ENCODE data around the gene TMEM222. TPM values are rescaled to one million over a fixed set of nuclear protein-coding genes. Genes with fewer than 3 reads are reported as not detected.
A peak's percentile ranks its signal among the peaks of the same experiment; 100 is the strongest.

The TMEM222 gene
- total RNA-seq, 3 donors from 2014 or later = 51.0 to 55.1 (median 51.7) TPM

DNA sequence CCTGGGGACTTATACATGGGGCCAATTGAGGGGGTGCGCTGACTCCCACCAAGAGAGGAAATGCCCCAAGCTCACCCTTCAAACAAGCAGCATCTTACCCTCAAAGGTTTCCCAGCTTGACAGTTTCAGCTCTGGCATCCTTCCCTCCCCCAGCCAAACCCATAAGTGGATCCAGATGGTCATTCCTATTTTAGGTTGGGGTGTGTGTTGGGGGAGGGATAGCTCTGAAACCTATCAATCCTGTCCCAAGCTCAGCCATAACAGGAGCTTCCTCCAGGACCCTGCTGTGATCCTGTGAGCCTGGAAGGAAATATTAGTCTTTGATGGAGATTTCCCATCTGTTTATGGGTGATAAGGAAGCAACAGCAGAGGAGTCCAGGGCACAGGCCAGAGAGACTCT lies 3.4 kb upstream of the TMEM222 start:
- no peak for ATAC-seq
- DNase-seq = no peak
- Mint-ChIP-seq H3K27me3 (ENCODE audit: low read depth) (peaks cover 6% of the 10 kb centered on the region), H3K9me3 (no peaks in the 10 kb centered on the region), H3K4me1 (ENCODE audit: low read depth) (peaks cover 12% of the 10 kb centered on the region), H3K36me3 (ENCODE audit: insufficient read depth) (no peaks in the 10 kb centered on the region), H3K4me3 (no peak overlapping the region)

DNA sequence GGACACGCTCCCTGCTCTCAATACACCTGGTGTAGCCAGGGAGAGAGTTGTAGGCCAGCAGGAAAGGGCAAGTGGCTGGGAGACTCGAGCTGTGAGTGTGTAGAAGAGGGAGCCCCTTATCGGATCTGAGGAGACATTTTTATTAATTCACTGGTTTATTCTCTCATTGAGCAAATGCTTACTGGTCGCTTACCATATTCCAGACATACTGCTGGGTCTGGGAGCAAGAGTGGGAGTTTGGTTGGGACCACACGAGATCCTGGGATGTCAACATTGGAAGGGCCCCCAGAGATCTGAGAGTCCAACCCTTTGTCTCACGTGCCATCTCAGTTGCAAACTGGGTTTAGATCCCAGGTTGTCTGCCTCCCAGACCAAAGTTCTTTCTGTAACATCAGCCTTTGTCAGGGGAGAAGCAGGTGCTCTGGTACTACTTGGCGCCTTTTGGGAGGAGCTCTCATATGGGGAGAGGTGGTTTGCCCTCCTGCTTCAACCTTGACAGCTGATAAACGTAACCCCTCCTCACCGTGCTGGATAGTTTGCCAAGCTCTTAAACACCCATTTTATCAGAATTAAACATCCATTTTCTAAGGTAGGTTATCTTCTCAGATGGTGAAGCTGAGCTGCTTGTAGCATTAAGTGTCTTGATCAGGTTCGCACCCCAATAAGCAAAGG lies 742 bp downstream of the TMEM222 start:
- DNase-seq = no peak
- ATAC-seq = no peak
- peaks cover 6% of the 10 kb centered on the region for H3K27me3 Mint-ChIP-seq (ENCODE audit: low read depth)
- H3K9me3 Mint-ChIP-seq = no peaks in the 10 kb centered on the region
- H3K4me3 Mint-ChIP-seq = peak overlapping the region; percentile 97
- peaks cover 49% of the 10 kb centered on the region for H3K4me1 Mint-ChIP-seq (ENCODE audit: low read depth)
- peaks cover 20% of the 10 kb centered on the region for H3K36me3 Mint-ChIP-seq (ENCODE audit: insufficient read depth)

GRCh38 chr1:27325286-27325685 lies 3.3 kb downstream of the TMEM222 start:
- DNase-seq = no peak
- H3K9me3 Mint-ChIP-seq = no peaks in the 10 kb centered on the region
- no peak overlapping the region for H3K4me3 Mint-ChIP-seq
- H3K27me3 Mint-ChIP-seq (ENCODE audit: low read depth) = peaks cover 2% of the 10 kb centered on the region
- no peak for ATAC-seq
- peaks cover 65% of the 10 kb centered on the region for H3K4me1 Mint-ChIP-seq (ENCODE audit: low read depth)
- peaks cover 27% of the 10 kb centered on the region for H3K36me3 Mint-ChIP-seq (ENCODE audit: insufficient read depth)

GRCh38 chr1:27327964-27328363 lies 6.0 kb downstream of the TMEM222 start:
- Mint-ChIP-seq H3K27me3 (ENCODE audit: low read depth) (no peaks in the 10 kb centered on the region), H3K9me3 (no peaks in the 10 kb centered on the region), H3K4me1 (ENCODE audit: low read depth) (peaks cover 69% of the 10 kb centered on the region), H3K36me3 (ENCODE audit: insufficient read depth) (peaks cover 40% of the 10 kb centered on the region), H3K4me3 (no peak overlapping the region)
- DNase-seq (no peak), ATAC-seq (no peak)

DNA sequence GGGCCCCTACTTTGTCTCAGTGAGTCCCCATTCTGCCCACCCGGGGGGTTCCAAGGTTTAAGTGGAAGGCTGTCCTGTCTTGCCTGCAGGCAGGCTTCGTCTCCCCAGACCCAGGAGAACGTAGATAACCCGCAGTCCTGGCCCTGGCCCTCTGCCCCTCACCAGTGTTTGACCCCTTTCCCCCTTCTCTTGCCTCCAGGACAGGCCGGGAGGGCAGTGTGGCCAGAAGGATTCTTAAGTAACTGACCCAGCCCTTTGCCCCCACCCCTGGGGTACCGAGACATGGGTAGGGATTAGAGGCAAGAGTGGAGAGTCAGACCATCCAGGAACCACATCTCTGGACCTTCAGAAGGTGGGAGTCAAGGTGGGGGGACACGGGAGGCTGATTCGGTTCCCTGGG lies 8.8 kb downstream of the TMEM222 start:
- Mint-ChIP-seq H3K4me1 (ENCODE audit: low read depth) (peaks cover 47% of the 10 kb centered on the region), H3K27me3 (ENCODE audit: low read depth) (no peaks in the 10 kb centered on the region), H3K4me3 (no peak overlapping the region), H3K36me3 (ENCODE audit: insufficient read depth) (peaks cover 36% of the 10 kb centered on the region), H3K9me3 (no peaks in the 10 kb centered on the region)
- ATAC-seq (no peak), DNase-seq (no peak)

GRCh38 chr1:27331426-27331825 lies 9.5 kb downstream of the TMEM222 start:
- Mint-ChIP-seq H3K36me3 (ENCODE audit: insufficient read depth) (peaks cover 34% of the 10 kb centered on the region), H3K4me3 (no peak overlapping the region), H3K27me3 (ENCODE audit: low read depth) (no peaks in the 10 kb centered on the region), H3K9me3 (no peaks in the 10 kb centered on the region), H3K4me1 (ENCODE audit: low read depth) (peaks cover 41% of the 10 kb centered on the region)
- DNase-seq = no peak
- no peak for ATAC-seq

- Mint-ChIP-seq H3K36me3 (ENCODE audit: insufficient read depth) (peaks cover 38% of the 10 kb centered on the region), H3K4me3 (no peak overlapping the region), H3K9me3 (no peaks in the 10 kb centered on the region), H3K27me3 (ENCODE audit: low read depth) (no peaks in the 10 kb centered on the region), H3K4me1 (ENCODE audit: low read depth) (peaks cover 36% of the 10 kb centered on the region)
- DNase-seq (no peak), ATAC-seq (no peak)
These were observed 10.0 kb downstream of the TMEM222 start for GRCh38 chr1:27331922-27332321.

GRCh38 chr1:27332536-27333281 lies 10.7 kb downstream of the TMEM222 start:
- ATAC-seq (peak; percentile 83 to 90), DNase-seq (peak; percentile 46)
- Mint-ChIP-seq H3K9me3 (no peaks in the 10 kb centered on the region), H3K36me3 (ENCODE audit: insufficient read depth) (peaks cover 36% of the 10 kb centered on the region), H3K27me3 (ENCODE audit: low read depth) (no peaks in the 10 kb centered on the region), H3K4me3 (no peak overlapping the region), H3K4me1 (ENCODE audit: low read depth) (peaks cover 33% of the 10 kb centered on the region)

DNA sequence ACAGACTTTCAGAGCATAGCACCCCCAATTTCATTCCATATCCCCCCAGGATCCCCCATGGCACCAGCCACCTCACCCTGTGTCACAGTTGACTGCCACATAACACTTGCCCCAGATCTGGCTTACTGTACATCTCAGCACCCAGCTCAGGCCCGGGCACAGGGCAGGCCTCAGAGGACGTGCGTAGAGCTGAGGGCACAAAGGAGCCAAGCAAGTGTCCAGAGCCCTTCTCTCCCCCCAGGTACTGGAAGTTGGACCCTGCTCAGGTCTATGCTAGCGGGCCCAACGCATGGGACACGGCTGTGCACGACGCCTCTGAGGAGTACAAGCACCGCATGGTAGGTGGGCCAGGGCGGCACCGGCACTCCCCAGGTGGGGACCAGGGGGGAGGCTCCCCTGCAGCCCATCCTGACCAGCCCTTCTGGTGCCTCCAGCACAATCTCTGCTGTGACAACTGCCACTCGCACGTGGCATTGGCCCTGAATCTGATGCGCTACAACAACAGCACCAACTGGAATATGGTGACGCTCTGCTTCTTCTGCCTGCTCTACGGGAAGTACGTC lies 11.8 kb downstream of the TMEM222 start:
- peaks cover 32% of the 10 kb centered on the region for H3K36me3 Mint-ChIP-seq (ENCODE audit: insufficient read depth)
- no peak overlapping the region for H3K4me3 Mint-ChIP-seq
- DNase-seq (no peak), ATAC-seq (no peak)
- no peaks in the 10 kb centered on the region for H3K9me3 Mint-ChIP-seq
- H3K4me1 Mint-ChIP-seq (ENCODE audit: low read depth) = peaks cover 23% of the 10 kb centered on the region
- H3K27me3 Mint-ChIP-seq (ENCODE audit: low read depth) = no peaks in the 10 kb centered on the region

DNA sequence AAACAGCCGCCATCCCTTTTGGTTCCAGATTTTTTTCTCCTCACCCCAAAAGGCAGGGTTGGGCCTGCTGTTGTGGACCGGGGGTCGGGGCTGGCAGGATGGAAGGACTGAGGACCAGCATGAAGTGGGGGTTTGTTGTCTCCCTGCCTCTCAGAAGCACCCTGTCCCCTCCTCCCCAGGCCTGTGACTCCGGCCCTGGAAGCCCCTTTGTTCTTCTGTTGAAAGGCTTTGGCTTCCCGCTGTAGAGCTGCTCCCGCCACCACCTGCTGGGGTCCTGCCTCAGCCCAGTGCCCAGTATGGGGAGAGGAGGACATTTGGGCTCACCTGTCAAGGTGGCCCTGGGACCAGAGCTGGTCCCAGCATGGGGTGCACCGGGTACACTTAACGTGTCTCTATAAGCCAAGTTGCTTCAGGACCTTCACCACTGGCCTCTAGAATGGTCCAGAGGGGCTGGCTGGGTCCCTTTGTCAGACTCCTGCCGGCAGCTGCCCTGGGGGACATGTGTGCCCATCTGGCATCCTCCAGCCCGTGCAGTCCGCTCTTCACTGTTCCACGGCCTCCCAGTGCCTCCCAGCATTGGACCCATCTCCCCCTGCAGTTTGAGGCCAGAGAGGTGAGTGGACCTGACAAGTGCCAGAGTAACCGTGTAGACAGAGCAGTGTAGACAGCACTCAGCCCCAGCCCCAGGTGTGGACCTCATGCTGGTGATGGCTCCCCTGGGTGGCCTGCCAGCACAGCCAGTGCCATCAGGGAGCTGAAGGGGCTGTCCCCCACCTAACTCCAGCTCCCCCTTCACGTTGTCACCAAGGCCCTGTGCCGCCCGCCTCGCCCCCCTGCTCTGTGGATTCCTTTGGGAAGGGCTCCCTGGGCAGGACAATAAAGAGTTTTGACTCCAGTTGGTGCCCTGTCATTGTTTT lies 13.8 kb downstream of the TMEM222 start:
- H3K9me3 Mint-ChIP-seq = no peaks in the 10 kb centered on the region
- peaks cover 36% of the 10 kb centered on the region for H3K4me1 Mint-ChIP-seq (ENCODE audit: low read depth)
- peaks cover 27% of the 10 kb centered on the region for H3K36me3 Mint-ChIP-seq (ENCODE audit: insufficient read depth)
- H3K4me3 Mint-ChIP-seq = no peak overlapping the region
- ATAC-seq (no peak), DNase-seq (no peak)
- H3K27me3 Mint-ChIP-seq (ENCODE audit: low read depth) = no peaks in the 10 kb centered on the region

DNA sequence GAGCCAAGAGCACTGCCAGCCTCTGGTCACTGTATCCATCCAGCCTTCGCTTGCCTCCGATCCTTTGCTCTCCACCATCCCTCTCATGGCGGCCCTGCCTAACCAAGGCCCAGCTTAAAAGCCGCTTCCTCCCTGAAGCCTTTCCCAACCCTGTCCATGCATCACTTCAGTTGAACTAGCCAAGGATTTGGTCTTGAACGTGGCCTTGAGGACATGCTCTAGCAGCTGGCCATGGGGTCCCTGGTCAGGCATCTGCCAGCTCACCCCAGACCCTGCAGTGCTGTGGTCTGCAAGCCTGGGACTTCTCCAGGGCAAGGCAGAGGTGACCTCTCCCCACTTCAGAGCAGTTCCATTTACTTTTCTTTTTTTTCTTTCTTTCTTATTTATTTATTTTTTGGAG lies 14.8 kb downstream of the TMEM222 start:
- Mint-ChIP-seq H3K27me3 (ENCODE audit: low read depth) (no peaks in the 10 kb centered on the region), H3K36me3 (ENCODE audit: insufficient read depth) (peaks cover 23% of the 10 kb centered on the region), H3K4me1 (ENCODE audit: low read depth) (peaks cover 43% of the 10 kb centered on the region), H3K4me3 (no peak overlapping the region), H3K9me3 (no peaks in the 10 kb centered on the region)
- ATAC-seq (no peak), DNase-seq (no peak)

DNA sequence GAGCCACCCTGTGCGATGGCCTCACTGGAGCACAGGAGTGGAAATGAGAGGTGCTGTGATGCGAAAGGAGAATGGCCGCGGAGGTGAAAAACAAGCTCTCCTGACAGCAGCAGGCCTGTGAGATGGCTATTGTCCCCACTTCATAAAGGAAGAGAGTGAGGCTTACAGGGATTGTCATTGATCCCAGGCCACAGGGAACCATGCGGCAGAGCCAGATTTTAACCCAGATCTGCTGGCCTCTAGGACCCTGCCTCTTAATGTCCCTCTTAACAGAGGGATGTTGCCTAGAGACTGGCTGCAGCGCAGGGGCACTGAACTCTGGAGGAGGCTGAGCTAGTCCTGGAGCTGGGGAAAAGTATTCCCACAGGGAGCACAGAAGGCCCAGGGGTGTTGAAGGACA lies 16.8 kb downstream of the TMEM222 start:
- peaks cover 47% of the 10 kb centered on the region for H3K4me1 Mint-ChIP-seq (ENCODE audit: low read depth)
- no peak for DNase-seq

DNA sequence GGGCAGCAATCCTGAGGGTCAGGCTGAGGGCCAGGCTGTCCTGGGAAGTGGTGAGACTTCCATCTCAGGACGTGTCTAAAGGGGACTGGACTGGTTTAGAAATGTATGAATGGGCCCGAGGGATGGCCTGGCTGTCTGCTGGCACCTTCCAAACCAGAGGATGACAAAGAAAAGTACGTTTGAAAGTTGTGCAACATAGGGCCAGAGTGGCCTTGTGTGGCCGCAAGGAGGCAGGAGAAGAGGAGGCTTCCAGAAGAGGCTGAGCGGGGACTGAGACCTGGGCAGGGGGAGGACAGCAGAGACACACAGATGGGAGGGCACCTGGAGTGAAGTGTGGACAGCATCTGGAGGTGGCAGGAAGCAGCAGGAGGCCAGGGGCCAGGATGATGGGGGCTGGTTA lies 17.2 kb downstream of the TMEM222 start:
- H3K4me1 Mint-ChIP-seq (ENCODE audit: low read depth) = peaks cover 52% of the 10 kb centered on the region
- no peak overlapping the region for H3K4me3 Mint-ChIP-seq
- peaks cover 10% of the 10 kb centered on the region for H3K36me3 Mint-ChIP-seq (ENCODE audit: insufficient read depth)
- no peaks in the 10 kb centered on the region for H3K9me3 Mint-ChIP-seq
- no peak for DNase-seq
- no peak for ATAC-seq
- no peaks in the 10 kb centered on the region for H3K27me3 Mint-ChIP-seq (ENCODE audit: low read depth)

More for the DNA sequence above, 16.8 kb downstream of the TMEM222 start:
- Mint-ChIP-seq H3K27me3 (ENCODE audit: low read depth) (no peaks in the 10 kb centered on the region), H3K4me3 (no peak overlapping the region), H3K9me3 (no peaks in the 10 kb centered on the region), H3K36me3 (ENCODE audit: insufficient read depth) (peaks cover 13% of the 10 kb centered on the region)
- ATAC-seq = no peak
